Nephron (organoid): ENCODE results near the gene MICAL3.
A peak's percentile ranks its signal among the peaks of the same experiment; 100 is the strongest.

ENCODE experiments used
- H3K27ac Mint-ChIP-seq, 3 experiments: 2 replicates each; pipeline ENCODE4 v1.8.0; 2020; ENCODE audit warnings: mixed read lengths in 3 of 3, mild to moderate bottlenecking in 2 of 3, moderate library complexity in 1 of 3
- H3K27me3 Mint-ChIP-seq: 2 replicates; pipeline ENCODE4 v1.8.0; 2021; ENCODE audit warnings: low read depth, mild to moderate bottlenecking, moderate library complexity, mixed read lengths
- H3K36me3 Mint-ChIP-seq: 2 replicates; pipeline ENCODE4 v1.8.0; 2020; ENCODE audit warnings: low read depth, mixed read lengths
- H3K4me1 Mint-ChIP-seq: 2 replicates; pipeline ENCODE4 v1.8.0; 2020; ENCODE audit warnings: mixed read lengths
- H3K4me3 Mint-ChIP-seq, 3 experiments: 2 replicates each; pipeline ENCODE4 v1.8.0; 2020; ENCODE audit warnings: mild to moderate bottlenecking in 3 of 3, mixed read lengths in 3 of 3, moderate library complexity in 2 of 3
- H3K9me3 Mint-ChIP-seq: 2 replicates; pipeline ENCODE4 v1.8.0; 2020; ENCODE audit warnings: mixed read lengths
- CTCF ChIP-seq, 3 experiments: fragments of 200-600 bp; sonication (generic); IDR thresholded peaks; one replicate each; pipeline ENCODE4 v1.5.0; 2021; ENCODE audit warnings: antibody characterized with exemption in 3 of 3; ENCODE audit not compliant: unreplicated experiment in 3 of 3

The MICAL3 gene

GRCh38 chr22:17773606-17774205 is 250.7 kb downstream of the MICAL3 start:
- H3K4me1 Mint-ChIP-seq = peaks cover 7% of the 10 kb centered on the region
- no peak for TF ChIP-seq CTCF (IDR thresholded peaks at IDR 0.05; ENCODE audit: unreplicated experiment in 3 of 3)
- H3K9me3 Mint-ChIP-seq = no peaks in the 10 kb centered on the region
- peaks cover 26% of the 10 kb centered on the region for H3K27me3 Mint-ChIP-seq
- no peaks in the 10 kb centered on the region for H3K36me3 Mint-ChIP-seq
- peak overlapping the region; percentile 78 to 83 (median 82) for H3K4me3 Mint-ChIP-seq
- no peak overlapping the region for H3K27ac Mint-ChIP-seq

DNA sequence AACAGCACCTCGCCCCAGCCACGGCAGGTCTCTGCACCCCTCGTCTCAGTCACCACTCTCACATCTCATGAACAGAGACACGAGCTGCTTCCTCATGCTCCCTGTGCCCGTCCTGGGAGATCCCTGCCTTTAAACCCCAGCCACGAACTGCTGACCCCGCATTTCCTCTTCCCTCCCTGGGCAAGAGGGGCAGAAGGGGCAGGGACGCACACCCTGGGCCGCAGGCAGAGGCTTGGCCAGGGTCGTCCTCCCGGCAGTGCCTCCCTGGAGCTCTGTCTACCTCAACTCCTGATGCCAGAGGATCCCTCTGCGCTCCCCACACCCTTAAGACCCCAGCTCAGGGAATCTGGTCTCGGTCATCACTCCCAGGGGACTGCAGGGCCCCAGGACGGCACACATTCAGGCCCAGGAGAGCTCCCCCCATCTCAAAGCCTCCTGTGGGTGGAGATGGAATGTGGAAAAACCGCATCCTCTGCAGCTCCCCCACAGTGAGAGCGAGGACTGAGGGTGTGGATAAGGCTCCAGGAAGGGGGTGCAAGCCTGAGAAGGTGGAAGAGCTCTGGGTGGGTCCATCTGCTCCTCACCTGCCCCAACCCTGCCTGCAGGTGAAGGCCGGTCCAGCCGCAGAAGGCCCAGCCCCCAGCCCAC is 251.3 kb downstream of the MICAL3 start:
- peak overlapping the region; percentile 78 to 83 (median 82) for H3K4me3 Mint-ChIP-seq

GRCh38 chr22:17772249-17772957 is 252.0 kb downstream of the MICAL3 start:
- Mint-ChIP-seq H3K4me3 (peak overlapping the region; percentile 78 to 83 (median 82)), H3K27me3 (peaks cover 26% of the 10 kb centered on the region), H3K36me3 (no peaks in the 10 kb centered on the region), H3K4me1 (peaks cover 7% of the 10 kb centered on the region), H3K9me3 (no peaks in the 10 kb centered on the region), H3K27ac (no peak overlapping the region)
- TF ChIP-seq CTCF (IDR thresholded peaks at IDR 0.05; ENCODE audit: unreplicated experiment in 3 of 3) = no peak

More for the DNA sequence above, 251.3 kb downstream of the MICAL3 start:
- Mint-ChIP-seq H3K9me3 (no peaks in the 10 kb centered on the region), H3K36me3 (no peaks in the 10 kb centered on the region), H3K27me3 (peaks cover 26% of the 10 kb centered on the region), H3K4me1 (peaks cover 7% of the 10 kb centered on the region), H3K27ac (no peak overlapping the region)
- no peak for TF ChIP-seq CTCF (IDR thresholded peaks at IDR 0.05; ENCODE audit: unreplicated experiment in 3 of 3)

GRCh38 chr22:17770180-17771077 is 253.9 kb downstream of the MICAL3 start:
- H3K9me3 Mint-ChIP-seq = no peaks in the 10 kb centered on the region
- H3K4me3 Mint-ChIP-seq = no peak overlapping the region
- no peak overlapping the region for H3K27ac Mint-ChIP-seq
- no peak for TF ChIP-seq CTCF (IDR thresholded peaks at IDR 0.05; ENCODE audit: unreplicated experiment in 3 of 3)
- peaks cover 14% of the 10 kb centered on the region for H3K27me3 Mint-ChIP-seq
- H3K36me3 Mint-ChIP-seq = no peaks in the 10 kb centered on the region
- peaks cover 7% of the 10 kb centered on the region for H3K4me1 Mint-ChIP-seq

GRCh38 chr22:17769716-17770082 is 254.7 kb downstream of the MICAL3 start:
- Mint-ChIP-seq H3K27me3 (peaks cover 11% of the 10 kb centered on the region), H3K4me1 (peaks cover 7% of the 10 kb centered on the region), H3K9me3 (no peaks in the 10 kb centered on the region), H3K36me3 (no peaks in the 10 kb centered on the region), H3K27ac (no peak overlapping the region), H3K4me3 (no peak overlapping the region)
- no peak for TF ChIP-seq CTCF (IDR thresholded peaks at IDR 0.05; ENCODE audit: unreplicated experiment in 3 of 3)
